DOHH2 (cell line): ENCODE results near the gene CLTCL1.

Experiments
- EZH2phosphoT487 ChIP-seq: fragments of 200-600 bp; sonication (generic); IDR thresholded peaks from 2 replicates; pipeline ENCODE4 v1.6.1; 2017; ENCODE audit warnings: borderline replicate concordance, mild to moderate bottlenecking, antibody characterized with exemption, low read length, moderate library complexity, mixed read lengths
- TF ChIP-seq, protein P1 (sequence below): fragments of 200-600 bp; sonication (generic); IDR thresholded peaks from one replicate; pipeline ENCODE4 v1.5.1; 2014; ENCODE audit warnings: antibody characterized with exemption, mild to moderate bottlenecking, low read depth, low read length; ENCODE audit not compliant: poor library complexity, severe bottlenecking

GRCh38 chr22:19134874-19135273 lies 156.6 kb downstream of the CLTCL1 start:
- TF ChIP-seq, protein P1, sequence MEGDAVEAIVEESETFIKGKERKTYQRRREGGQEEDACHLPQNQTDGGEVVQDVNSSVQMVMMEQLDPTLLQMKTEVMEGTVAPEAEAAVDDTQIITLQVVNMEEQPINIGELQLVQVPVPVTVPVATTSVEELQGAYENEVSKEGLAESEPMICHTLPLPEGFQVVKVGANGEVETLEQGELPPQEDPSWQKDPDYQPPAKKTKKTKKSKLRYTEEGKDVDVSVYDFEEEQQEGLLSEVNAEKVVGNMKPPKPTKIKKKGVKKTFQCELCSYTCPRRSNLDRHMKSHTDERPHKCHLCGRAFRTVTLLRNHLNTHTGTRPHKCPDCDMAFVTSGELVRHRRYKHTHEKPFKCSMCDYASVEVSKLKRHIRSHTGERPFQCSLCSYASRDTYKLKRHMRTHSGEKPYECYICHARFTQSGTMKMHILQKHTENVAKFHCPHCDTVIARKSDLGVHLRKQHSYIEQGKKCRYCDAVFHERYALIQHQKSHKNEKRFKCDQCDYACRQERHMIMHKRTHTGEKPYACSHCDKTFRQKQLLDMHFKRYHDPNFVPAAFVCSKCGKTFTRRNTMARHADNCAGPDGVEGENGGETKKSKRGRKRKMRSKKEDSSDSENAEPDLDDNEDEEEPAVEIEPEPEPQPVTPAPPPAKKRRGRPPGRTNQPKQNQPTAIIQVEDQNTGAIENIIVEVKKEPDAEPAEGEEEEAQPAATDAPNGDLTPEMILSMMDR = no peak
- TF ChIP-seq EZH2phosphoT487 = no peak
